ENCODE data around the gene LRRC47. TPM values are rescaled to one million over a fixed set of nuclear protein-coding genes. Genes with fewer than 3 reads are reported as not detected.
A peak's percentile ranks its signal among the peaks of the same experiment; 100 is the strongest.
"Not testable (repeated sequence)": the region's sequence is repeated elsewhere in the genome, so short reads cannot be mapped to it uniquely, and the experiment has no call there.

LRRC47 gene
- total RNA-seq, 1 experiment from 2014 or later, result 113 TPM

DNA sequence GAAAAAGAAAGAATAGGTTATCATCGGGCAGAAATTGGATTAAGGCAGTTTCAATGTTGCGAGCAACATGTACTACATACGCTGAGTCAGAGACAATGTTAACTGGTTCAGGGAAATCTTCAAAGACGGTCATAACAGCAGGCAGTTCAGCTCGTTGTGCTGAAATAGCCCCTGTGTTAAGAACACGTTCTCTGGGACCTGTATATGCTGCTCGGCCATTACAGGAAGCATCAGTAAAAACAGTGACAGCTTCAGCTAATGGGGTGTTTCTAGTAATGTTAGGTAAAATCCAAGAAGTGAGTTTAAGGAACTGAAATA is 8.3 kb upstream of the LRRC47 start:
- DNase-seq; H3K36me3 ChIP-seq (replicated peaks; ENCODE audit: control insufficient read depth, insufficient read depth, low read length); H3K27me3 ChIP-seq (ENCODE audit: control insufficient read depth, insufficient read depth, low read length); H3K4me3 ChIP-seq (ENCODE audit: insufficient read depth, low read depth, low read length): not testable (repeated sequence)

- Histone ChIP-seq H3K4me3 (ENCODE audit: insufficient read depth, low read depth, low read length) (no peak overlapping the region), H3K27me3 (ENCODE audit: control insufficient read depth, insufficient read depth, low read length) (no peaks in the 10 kb centered on the region), H3K36me3 (replicated peaks; ENCODE audit: control insufficient read depth, insufficient read depth, low read length) (no peaks in the 10 kb centered on the region)
- no peak for DNase-seq
Measured at GRCh38 chr1:3803905-3804626, 7.8 kb upstream of the LRRC47 start.

- not testable (repeated sequence) for H3K36me3 ChIP-seq (replicated peaks; ENCODE audit: control insufficient read depth, insufficient read depth, low read length); H3K4me3 ChIP-seq (ENCODE audit: insufficient read depth, low read depth, low read length); H3K27me3 ChIP-seq (ENCODE audit: control insufficient read depth, insufficient read depth, low read length); DNase-seq
Measured at GRCh38 chr1:3800795-3801194, 4.5 kb upstream of the LRRC47 start.

- no peak overlapping the region for H3K4me3 ChIP-seq (ENCODE audit: insufficient read depth, low read depth, low read length)
- H3K27me3 ChIP-seq (ENCODE audit: control insufficient read depth, insufficient read depth, low read length), result no peaks in the 10 kb centered on the region
- H3K36me3 ChIP-seq (replicated peaks; ENCODE audit: control insufficient read depth, insufficient read depth, low read length), result no peaks in the 10 kb centered on the region
- DNase-seq, result peak; percentile 52
Measured at GRCh38 chr1:3799976-3800685, 3.8 kb upstream of the LRRC47 start.

DNA sequence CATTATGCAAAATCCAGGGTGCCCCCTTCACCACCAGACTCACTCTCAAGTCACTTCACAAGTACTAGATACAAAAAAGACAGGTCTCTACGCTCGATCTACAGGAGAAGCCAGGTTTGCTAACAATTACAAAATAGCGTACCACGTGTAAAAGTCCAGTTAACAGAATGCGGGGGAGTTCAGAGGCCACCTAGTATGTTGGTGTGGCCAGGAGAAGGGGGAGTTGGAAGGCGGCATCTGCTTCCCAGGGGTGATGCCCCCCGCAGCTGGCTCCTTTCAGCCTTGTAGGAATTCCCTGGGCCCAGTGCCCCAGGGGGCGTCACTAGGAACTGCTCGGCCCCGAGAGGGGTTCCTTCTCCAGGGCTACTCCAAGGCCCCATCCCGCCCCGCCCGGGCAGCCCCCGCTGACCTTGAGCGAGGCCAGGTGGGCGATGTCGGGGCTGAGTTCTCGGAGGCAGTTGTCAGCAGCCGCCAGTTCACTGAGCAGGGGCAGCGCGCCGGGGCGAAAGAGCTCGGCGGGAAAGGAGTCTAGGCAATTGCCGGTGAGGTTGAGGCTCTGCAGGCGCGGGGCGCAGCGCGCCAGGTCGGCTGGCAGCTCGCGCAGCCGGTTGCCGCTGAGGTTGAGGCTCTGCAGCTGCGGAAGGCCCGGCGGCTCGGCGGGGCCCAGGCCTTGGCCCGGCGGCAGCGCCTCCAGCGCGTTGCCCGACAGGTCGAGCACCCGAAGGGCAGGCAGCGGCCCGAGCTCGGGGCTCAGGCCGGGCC is 664 bp downstream of the LRRC47 start:
- H3K36me3 ChIP-seq (replicated peaks; ENCODE audit: control insufficient read depth, insufficient read depth, low read length), result no peaks in the 10 kb centered on the region
- DNase-seq, result no peak
- peak overlapping the region; percentile 88 for H3K4me3 ChIP-seq (ENCODE audit: insufficient read depth, low read depth, low read length)
- H3K27me3 ChIP-seq (ENCODE audit: control insufficient read depth, insufficient read depth, low read length), result no peaks in the 10 kb centered on the region

GRCh38 chr1:3790952-3791351 is 5.3 kb downstream of the LRRC47 start:
- H3K36me3 ChIP-seq (replicated peaks; ENCODE audit: control insufficient read depth, insufficient read depth, low read length), result peaks cover 9% of the 10 kb centered on the region
- H3K4me3 ChIP-seq (ENCODE audit: insufficient read depth, low read depth, low read length), result no peak overlapping the region
- no peaks in the 10 kb centered on the region for H3K27me3 ChIP-seq (ENCODE audit: control insufficient read depth, insufficient read depth, low read length)
- peak; percentile 42 for DNase-seq

GRCh38 chr1:3790500-3790923 is 5.8 kb downstream of the LRRC47 start:
- H3K4me3 ChIP-seq (ENCODE audit: insufficient read depth, low read depth, low read length), result no peak overlapping the region
- DNase-seq, result peak; percentile 65

GRCh38 chr1:3789421-3790300 is 6.6 kb downstream of the LRRC47 start:
- no peak overlapping the region for H3K4me3 ChIP-seq (ENCODE audit: insufficient read depth, low read depth, low read length)
- peaks cover 15% of the 10 kb centered on the region for H3K36me3 ChIP-seq (replicated peaks; ENCODE audit: control insufficient read depth, insufficient read depth, low read length)
- peak; percentile 68 for DNase-seq
- H3K27me3 ChIP-seq (ENCODE audit: control insufficient read depth, insufficient read depth, low read length), result no peaks in the 10 kb centered on the region

More at GRCh38 chr1:3790500-3790923, 5.8 kb downstream of the LRRC47 start:
- Histone ChIP-seq H3K27me3 (ENCODE audit: control insufficient read depth, insufficient read depth, low read length) (no peaks in the 10 kb centered on the region), H3K36me3 (replicated peaks; ENCODE audit: control insufficient read depth, insufficient read depth, low read length) (peaks cover 9% of the 10 kb centered on the region)

DNA sequence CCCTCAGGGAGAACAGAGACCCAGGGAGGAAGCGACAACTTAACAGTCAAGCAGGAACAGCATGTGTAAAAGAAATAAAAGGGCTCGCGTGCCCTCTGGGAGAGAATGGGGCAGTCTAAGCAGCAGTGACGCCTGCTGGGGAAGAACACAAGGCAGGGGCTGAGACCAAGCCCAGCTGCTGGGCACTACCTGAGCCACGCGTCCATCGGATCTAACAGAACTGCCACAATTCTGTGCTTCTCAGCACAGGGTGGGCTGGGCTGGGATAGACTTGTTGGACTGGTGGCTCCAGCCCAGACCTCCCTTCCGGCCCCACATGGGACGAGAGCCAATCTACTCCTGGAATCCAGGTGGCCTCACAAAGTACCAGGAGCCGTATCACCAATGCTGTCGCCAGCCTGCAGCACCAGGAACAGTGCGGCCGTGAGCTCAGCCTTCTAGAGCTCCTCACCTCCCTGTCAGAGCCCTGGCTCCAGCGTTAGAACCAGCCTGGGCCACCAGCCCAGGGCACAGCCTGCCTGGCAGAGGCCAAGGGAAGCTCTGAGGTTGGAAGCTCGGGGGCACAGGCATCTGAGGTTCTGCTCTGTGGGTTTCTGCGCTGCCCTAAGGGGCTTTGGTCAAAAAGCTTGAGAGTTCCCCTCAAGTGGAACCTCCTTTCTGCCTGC is 7.4 kb downstream of the LRRC47 start:
- DNase-seq, result peak; percentile 43
- H3K27me3 ChIP-seq (ENCODE audit: control insufficient read depth, insufficient read depth, low read length), result no peaks in the 10 kb centered on the region
- no peak overlapping the region for H3K4me3 ChIP-seq (ENCODE audit: insufficient read depth, low read depth, low read length)
- peaks cover 21% of the 10 kb centered on the region for H3K36me3 ChIP-seq (replicated peaks; ENCODE audit: control insufficient read depth, insufficient read depth, low read length)

DNA sequence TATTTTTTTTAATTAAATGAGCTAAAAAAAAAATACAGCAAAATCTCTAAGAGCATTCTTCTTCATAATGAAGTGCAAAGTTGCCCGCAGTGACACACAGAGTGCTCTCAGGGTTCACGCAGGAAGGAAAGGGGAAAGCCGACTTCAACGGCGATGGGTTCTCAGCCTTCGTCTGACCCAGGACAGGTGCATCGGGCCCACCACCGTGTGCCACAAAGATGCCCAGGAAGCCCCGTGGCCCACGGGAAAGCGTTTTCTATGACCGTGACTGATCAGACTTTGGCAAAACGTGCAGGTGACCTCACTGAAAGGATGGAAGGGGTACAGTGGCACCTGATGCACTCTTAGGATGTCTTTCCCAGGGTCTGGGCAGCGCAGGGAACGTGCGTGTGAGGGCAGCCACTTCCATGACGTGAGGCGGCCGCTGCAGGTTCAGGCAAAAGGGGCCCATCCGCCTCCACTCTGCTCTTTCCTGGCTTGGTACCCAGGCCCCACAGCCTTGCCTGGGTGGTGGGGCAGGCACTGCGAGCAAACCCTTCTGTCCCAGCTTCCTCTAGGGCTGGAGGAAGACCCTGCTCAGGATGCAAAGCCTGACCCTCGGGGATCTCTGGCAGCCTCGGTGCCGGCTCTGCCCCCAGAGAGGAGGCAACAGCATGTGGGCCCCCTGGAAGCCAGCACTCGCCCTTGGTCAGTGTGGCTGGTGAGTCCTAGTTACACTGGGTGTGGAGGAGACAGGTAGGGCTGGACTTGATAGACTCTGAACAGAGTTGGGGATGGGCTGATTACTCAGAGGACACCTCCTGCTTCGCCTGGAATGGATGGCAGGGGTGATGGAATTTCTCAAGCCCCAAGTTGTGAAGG is 8.3 kb downstream of the LRRC47 start:
- DNase-seq, result peak; percentile 43
- no peak overlapping the region for H3K4me3 ChIP-seq (ENCODE audit: insufficient read depth, low read depth, low read length)
- H3K36me3 ChIP-seq (replicated peaks; ENCODE audit: control insufficient read depth, insufficient read depth, low read length), result peaks cover 25% of the 10 kb centered on the region
- H3K27me3 ChIP-seq (ENCODE audit: control insufficient read depth, insufficient read depth, low read length), result no peaks in the 10 kb centered on the region

- no peak overlapping the region for H3K4me3 ChIP-seq (ENCODE audit: insufficient read depth, low read depth, low read length)
- peak; percentile 19 for DNase-seq
Measured at GRCh38 chr1:3787349-3787715, 9.0 kb downstream of the LRRC47 start.

DNA sequence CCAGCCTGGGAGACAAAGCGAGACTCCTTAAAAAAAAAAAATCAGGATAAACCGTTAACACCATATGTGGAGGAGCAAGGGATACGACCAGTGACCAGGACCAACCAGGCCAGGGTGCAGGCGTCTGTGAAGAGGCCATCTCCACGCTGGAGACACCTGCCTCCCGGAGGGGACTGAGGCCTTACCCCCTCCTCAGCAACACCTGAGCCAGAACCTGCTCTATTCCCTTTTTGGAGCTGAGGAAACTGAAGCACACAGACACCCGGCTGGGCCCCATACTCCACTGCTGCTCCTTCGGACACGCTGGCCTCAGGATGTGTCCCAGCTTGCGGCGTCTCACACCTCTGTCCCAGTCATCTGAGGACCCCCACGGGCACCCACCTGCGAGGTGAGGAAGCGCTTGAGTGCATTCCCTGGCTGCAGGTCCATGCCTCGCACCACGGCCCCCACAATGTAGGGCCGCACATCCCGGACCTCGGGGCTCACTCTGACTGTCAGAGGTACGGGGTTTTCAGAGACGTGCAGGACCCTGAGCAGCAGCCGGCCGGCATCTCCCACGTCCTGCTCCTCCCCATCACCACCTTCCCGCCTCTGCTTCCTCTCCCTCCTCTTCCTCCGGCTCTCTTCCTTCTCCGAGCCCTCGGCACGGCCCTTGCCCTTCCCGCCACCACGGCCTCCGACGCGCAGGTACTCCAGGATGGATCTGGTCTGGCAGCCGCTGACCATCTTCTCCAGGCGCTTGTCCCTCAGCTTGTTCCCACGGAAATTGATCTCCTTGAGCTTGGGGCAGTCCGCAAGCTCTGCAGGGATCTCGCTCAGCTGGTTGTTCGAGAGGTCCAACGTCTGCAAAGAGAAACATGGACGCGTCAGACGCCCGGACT is 9.6 kb downstream of the LRRC47 start:
- DNase-seq, result peak; percentile 38
- H3K36me3 ChIP-seq (replicated peaks; ENCODE audit: control insufficient read depth, insufficient read depth, low read length), result peaks cover 35% of the 10 kb centered on the region
- H3K4me3 ChIP-seq (ENCODE audit: insufficient read depth, low read depth, low read length), result no peak overlapping the region
- no peaks in the 10 kb centered on the region for H3K27me3 ChIP-seq (ENCODE audit: control insufficient read depth, insufficient read depth, low read length)

More at GRCh38 chr1:3787349-3787715, 9.0 kb downstream of the LRRC47 start:
- no peaks in the 10 kb centered on the region for H3K27me3 ChIP-seq (ENCODE audit: control insufficient read depth, insufficient read depth, low read length)
- peaks cover 30% of the 10 kb centered on the region for H3K36me3 ChIP-seq (replicated peaks; ENCODE audit: control insufficient read depth, insufficient read depth, low read length)
